GM12801 (cell line): ENCODE measurements around the gene SRGAP3.

ENCODE experiments used
- CTCF ChIP-seq: IDR thresholded peaks from one replicate; pipeline ENCODE4 v1.5.1; 2011; ENCODE audit warnings: control low read depth; ENCODE audit not compliant: insufficient read length; ENCODE audit errors: extremely low read depth

SRGAP3 gene

GRCh38 chr3:8992199-8992598 is 257.2 kb downstream of the SRGAP3 start:
- TF ChIP-seq CTCF, result no peak

GRCh38 chr3:8990266-8991215 is 258.9 kb downstream of the SRGAP3 start:
- no peak for TF ChIP-seq CTCF

GRCh38 chr3:8988791-8989558 is 260.5 kb downstream of the SRGAP3 start:
- TF ChIP-seq CTCF, result no peak

- TF ChIP-seq CTCF, result no peak
Observed at GRCh38 chr3:8988384-8988655, 261.1 kb downstream of the SRGAP3 start.

GRCh38 chr3:8987645-8988383 is 261.6 kb downstream of the SRGAP3 start:
- no peak for TF ChIP-seq CTCF

- no peak for TF ChIP-seq CTCF
Observed at GRCh38 chr3:8987226-8987625, 262.2 kb downstream of the SRGAP3 start.

- TF ChIP-seq CTCF, result no peak
Observed at GRCh38 chr3:8986741-8987140, 262.7 kb downstream of the SRGAP3 start.
